GM12874 (cell line): ENCODE results near the gene SPATA13.
"Not testable (repeated sequence)": the region's sequence is repeated elsewhere in the genome, so short reads cannot be mapped to it uniquely, and the experiment has no call there.

ENCODE experiments used
- CTCF ChIP-seq: IDR thresholded peaks from 2 replicates; pipeline ENCODE4 v1.5.1; 2011; ENCODE audit warnings: low read depth, mild to moderate bottlenecking, control low read depth, low read length, moderate library complexity; ENCODE audit not compliant: insufficient read depth

The SPATA13 gene

GRCh38 chr13:24301911-24302310, 141.4 kb downstream of the SPATA13 start:
- TF ChIP-seq CTCF = no peak

- TF ChIP-seq CTCF = no peak
Observed at GRCh38 chr13:24304620-24305019, 144.1 kb downstream of the SPATA13 start.

GRCh38 chr13:24306632-24307031, 146.1 kb downstream of the SPATA13 start:
- TF ChIP-seq CTCF = no peak

- no peak for TF ChIP-seq CTCF
Observed at GRCh38 chr13:24307211-24308067, 146.9 kb downstream of the SPATA13 start.

GRCh38 chr13:24308068-24308445, 147.5 kb downstream of the SPATA13 start:
- no peak for TF ChIP-seq CTCF

GRCh38 chr13:24308488-24309020, 148.0 kb downstream of the SPATA13 start:
- TF ChIP-seq CTCF = no peak

GRCh38 chr13:24309300-24309699, 148.8 kb downstream of the SPATA13 start, which contains the start of gene C1QTNF9:
Gene C1QTNF9, plus strand, starts transcription at chr13:24309580. Its CDS starts 6,424 bp downstream, at chr13:24316004.
- TF ChIP-seq CTCF = not testable (repeated sequence)
